K562 (cell line): ENCODE results near the gene HK1. TPM values are rescaled to one million over a fixed set of nuclear protein-coding genes. Genes with fewer than 3 reads are reported as not detected.
A peak's percentile ranks its signal among the peaks of the same experiment; 100 is the strongest.

Experiments
- ATF6 ChIP-seq: sonication (generic); formaldehyde crosslinking; IDR thresholded peaks from 2 replicates; pipeline ENCODE4 v1.4.0; 2020; ENCODE audit warnings: mild to moderate bottlenecking, missing genetic modification reagents
- BHLHE40 ChIP-seq: IDR thresholded peaks from 2 replicates; pipeline ENCODE4 v1.6.1; 2011; ENCODE audit warnings: low read length, improper control_type of control experiment
- CBFB ChIP-seq: sonication (generic); formaldehyde crosslinking; IDR thresholded peaks from 2 replicates; pipeline ENCODE4 v1.4.0; 2020; ENCODE audit warnings: mild to moderate bottlenecking, missing genetic modification reagents
- CSDE1 ChIP-seq, 2 experiments: fragments of 450-650 bp; IDR thresholded peaks; 2 replicates each; pipeline ENCODE4 v1.6.1; 2016; ENCODE audit warnings: mild to moderate bottlenecking in 1 of 2
- EGR1 ChIP-seq: fragments of 450-650 bp; conservative IDR thresholded peaks from 2 replicates; pipeline ENCODE4 v1.6.1; 2017; ENCODE audit warnings: mild to moderate bottlenecking
- ETS1 ChIP-seq: conservative IDR thresholded peaks from 2 replicates; pipeline ENCODE4 v1.6.1; 2011; ENCODE audit warnings: low read depth, mild to moderate bottlenecking, low read length; ENCODE audit not compliant: control insufficient read depth
- HOXB6 ChIP-seq: fragments of 250-450 bp; sonication (Bioruptor Pico); IDR thresholded peaks from 2 replicates; pipeline ENCODE4 v1.5.1; 2022; ENCODE audit warnings: mild to moderate bottlenecking, borderline replicate concordance
- KLF1 ChIP-seq: fragments of 450-650 bp; IDR thresholded peaks from 2 replicates; pipeline ENCODE4 v1.6.1; 2016; ENCODE audit warnings: missing genetic modification characterization, missing compliant biosample characterization
- MAZ ChIP-seq, 2 experiments: fragments of 450-650 bp in 1 of 2; sonication (generic) in 1 of 2; formaldehyde crosslinking; IDR thresholded peaks in 1 of 2; conservative IDR thresholded peaks in 1 of 2; 2 replicates each; pipeline versions ENCODE4 v1.4.0 to v1.5.0; 2020; ENCODE audit warnings: mild to moderate bottlenecking in 1 of 2, missing genetic modification reagents in 1 of 2
- MCM2 ChIP-seq: fragments of 450-650 bp; IDR thresholded peaks from 2 replicates; pipeline ENCODE4 v1.6.1; 2017; ENCODE audit warnings: low read depth, mild to moderate bottlenecking
- MCM7 ChIP-seq, 2 experiments: fragments of 450-650 bp; IDR thresholded peaks; 2 replicates each; pipeline ENCODE4 v1.6.1; 2016 to 2018
- NR2C1 ChIP-seq, 2 experiments: fragments of 450-650 bp; IDR thresholded peaks; 2 replicates each; pipeline ENCODE4 v1.6.1; 2017; ENCODE audit warnings: mild to moderate bottlenecking in 2 of 2, antibody characterized with exemption in 1 of 2, inconsistent platforms in 1 of 2, missing compliant biosample characterization in 1 of 2, missing genetic modification characterization in 1 of 2
- PHB ChIP-seq: fragments of 250-450 bp; sonication (Bioruptor Pico); IDR thresholded peaks from 2 replicates; pipeline ENCODE4 v1.5.0; 2021
- PHF21A ChIP-seq: fragments of 450-650 bp; IDR thresholded peaks from 2 replicates; pipeline ENCODE4 v1.6.1; 2017; ENCODE audit warnings: low read depth, borderline replicate concordance
- PREB ChIP-seq: sonication (generic); formaldehyde crosslinking; IDR thresholded peaks from 2 replicates; pipeline ENCODE4 v1.8.1; 2023; ENCODE audit warnings: mild to moderate bottlenecking, missing genetic modification reagents
- SOX6 ChIP-seq: fragments of 450-650 bp; IDR thresholded peaks from 2 replicates; pipeline ENCODE4 v1.6.1; 2014; ENCODE audit warnings: mild to moderate bottlenecking
- SRSF1 ChIP-seq: fragments of 200-400 bp; formaldehyde crosslinking; IDR thresholded peaks from 2 replicates; pipeline ENCODE4 v1.6.1; 2017; ENCODE audit warnings: mild to moderate bottlenecking, low read depth, low read length, moderate library complexity
- ZNF239 ChIP-seq: fragments of 250-450 bp; sonication (Bioruptor Pico); IDR thresholded peaks from 2 replicates; pipeline ENCODE4 v1.4.0; 2020; ENCODE audit warnings: mild to moderate bottlenecking
- ZNF274 ChIP-seq: IDR thresholded peaks from 2 replicates; pipeline ENCODE4 v1.6.1; 2011; ENCODE audit warnings: low read depth, mild to moderate bottlenecking, low read length, moderate library complexity, borderline replicate concordance
- ZNF445 ChIP-seq: fragments of 250-450 bp; sonication (Bioruptor Pico); IDR thresholded peaks from 2 replicates; pipeline ENCODE4 v1.4.0; 2020; ENCODE audit warnings: low read depth, mild to moderate bottlenecking, moderate library complexity
- ZNF668 ChIP-seq: fragments of 250-450 bp; sonication (Bioruptor Pico); IDR thresholded peaks from 2 replicates; pipeline ENCODE4 v1.8.0; 2022; ENCODE audit warnings: mild to moderate bottlenecking, inconsistent platforms
- ZNF778 ChIP-seq: fragments of 450-650 bp; formaldehyde crosslinking; IDR thresholded peaks from 2 replicates; pipeline ENCODE4 v1.4.0; 2020; ENCODE audit warnings: mild to moderate bottlenecking, moderate library complexity
- ZNF79 ChIP-seq: fragments of 250-450 bp; sonication (Bioruptor Pico); IDR thresholded peaks from 2 replicates; pipeline ENCODE4 v1.4.0; 2020; ENCODE audit warnings: low read depth, mild to moderate bottlenecking, moderate library complexity
- polyA plus RNA-seq, 8 experiments: library from polyadenylated mRNA; depleted of rRNA in 4 of 8; stranded (reverse) in 5 of 8; unstranded in 3 of 8; fragments of >200 nt; fragmentation: Nextera tagmentation in 2 of 8; fragmentation: Illumina TruSeq in 1 of 8; extraction: Ambion mirVana in 2 of 8; extraction: Trizol in 1 of 8; gene quantifications; 2 replicates each; pipeline versions ENCODE4 v1.2.1 to v1.2.3, GENCODE V29; 2011 to 2014; ENCODE audit warnings: inconsistent platforms in 1 of 8, missing spikeins in 1 of 8
- total RNA-seq, 7 experiments: library from RNA; depleted of rRNA in 6 of 7; stranded (reverse); fragments of >200 nt in 6 of 7; fragmentation: Illumina TruSeq in 2 of 7; extraction: Trizol in 2 of 7; gene quantifications; 2 replicates each; pipeline versions ENCODE4 v1.2.1 to v1.2.3, GENCODE V29; 2011 to 2021; ENCODE audit warnings: low replicate concordance in 1 of 7

The HK1 gene
- total and polyA plus RNA-seq, 9 of the 15 experiments (the other 6 are each of a cell fraction or from before 2014, with no cell fraction given) = 29.2 to 444 (median 193) TPM

- TF ChIP-seq MAZ (CRISPR knock-in tag; conservative IDR thresholded peaks at IDR 0.05 in 1 of 2, IDR thresholded peaks at IDR 0.05 in 1 of 2) (peak; percentile 53 to 71; a peak in 2 of 4 replicates), SOX6 (0 out of 2 replicates have a peak, but pooled peaks have one; percentile 16), HOXB6 (no peak), EGR1 (no peak), PHB (0 out of 2 replicates have a peak, but pooled peaks have one; percentile 73), CBFB (peak; percentile 84; the same call in 1 of the 2 replicates), ZNF274 (no peak), ZNF79 (CRISPR knock-in tag) (no peak), MCM7 (IDR thresholded peaks at IDR 0.05) (no peak), ZNF778 (CRISPR knock-in tag) (no peak), ZNF445 (CRISPR knock-in tag) (no peak), ZNF668 (CRISPR knock-in tag) (no peak), PHF21A (no peak), ZNF239 (CRISPR knock-in tag) (no peak), SRSF1 (no peak), ETS1 (peak; percentile 62; the same call in 1 of the 2 replicates), CSDE1 (IDR thresholded peaks at IDR 0.05) (no peak), KLF1 (tag) (no peak), BHLHE40 (peak; percentile 18; the same call in 1 of the 2 replicates), PREB (CRISPR knock-in tag) (no peak), NR2C1 (IDR thresholded peaks at IDR 0.05) (no peak), NR2C1 (tag; IDR thresholded peaks at IDR 0.05) (peak; percentile 66), MCM2 (no peak), ATF6 (0 out of 2 replicates have a peak, but pooled peaks have one; percentile 72)
These were observed 40.0 kb downstream of the HK1 start (continued) for GRCh38 chr10:69318106-69318866.
